ENCODE data around the gene MDFI. TPM values are rescaled to one million over a fixed set of nuclear protein-coding genes. Genes with fewer than 3 reads are reported as not detected.

The MDFI gene
- total RNA-seq, 1 experiment from 2014 or later, result 19.4 TPM

DNA sequence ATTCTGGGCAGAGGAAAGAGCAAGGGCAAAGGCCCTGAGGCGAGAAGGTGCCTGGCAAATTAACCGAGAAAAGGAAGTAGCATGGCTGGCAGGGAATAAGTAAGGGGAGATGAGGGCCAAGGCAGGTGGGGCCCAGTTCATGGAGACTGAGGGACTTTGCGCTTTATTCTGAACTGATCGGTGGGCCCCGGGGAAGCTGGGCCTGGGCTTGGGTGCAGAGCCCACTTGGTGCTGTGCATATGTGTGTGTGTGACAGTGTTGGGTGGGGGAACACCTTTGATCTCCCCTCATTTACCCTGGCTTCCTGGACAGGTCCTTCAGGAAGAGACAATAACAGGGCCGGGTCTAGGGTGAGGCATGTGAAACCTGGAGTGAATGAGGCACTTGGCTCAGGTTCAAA lies 2.9 kb upstream of the MDFI start:
- DNase-seq, result no peak
- H3K9me2 ChIP-seq (ENCODE audit: insufficient read depth), result no peaks in the 10 kb centered on the region
- no peak overlapping the region for H2AFZ ChIP-seq
- H3K4me2 ChIP-seq, result no peak overlapping the region
- H3K27me3 ChIP-seq (ENCODE audit: insufficient read depth, low read depth), result no peaks in the 10 kb centered on the region
- no peak overlapping the region for H3K27ac ChIP-seq
- H3K4me3 ChIP-seq, result no peak overlapping the region
- ChIA-PET CTCF (no interaction called here), POLR2A (ENCODE audit: unreplicated experiment) (no interaction called here)
- H3K9me3 ChIP-seq (ENCODE audit: insufficient read depth, low read depth), result no peaks in the 10 kb centered on the region
- intact Hi-C loops (cut with micrococcal nuclease; ENCODE audit: unreplicated experiment), result no loop called here
- no TSS peak for BruUV-seq (replicated peaks)
- no peaks in the 10 kb centered on the region for H3K79me2 ChIP-seq (ENCODE audit: low read depth)
- no peaks in the 10 kb centered on the region for H3F3A ChIP-seq (ENCODE audit: insufficient read depth, low read depth)
- no peak for TF ChIP-seq EZH2 (IDR thresholded peaks at IDR 0.05; ENCODE audit: low read depth)
- no peaks in the 10 kb centered on the region for H4K20me1 ChIP-seq (ENCODE audit: insufficient read depth)
- no peaks in the 10 kb centered on the region for H3K36me3 ChIP-seq (ENCODE audit: low read depth)
- peaks cover 12% of the 10 kb centered on the region for H3K4me1 ChIP-seq (replicated peaks; ENCODE audit: insufficient read depth)

DNA sequence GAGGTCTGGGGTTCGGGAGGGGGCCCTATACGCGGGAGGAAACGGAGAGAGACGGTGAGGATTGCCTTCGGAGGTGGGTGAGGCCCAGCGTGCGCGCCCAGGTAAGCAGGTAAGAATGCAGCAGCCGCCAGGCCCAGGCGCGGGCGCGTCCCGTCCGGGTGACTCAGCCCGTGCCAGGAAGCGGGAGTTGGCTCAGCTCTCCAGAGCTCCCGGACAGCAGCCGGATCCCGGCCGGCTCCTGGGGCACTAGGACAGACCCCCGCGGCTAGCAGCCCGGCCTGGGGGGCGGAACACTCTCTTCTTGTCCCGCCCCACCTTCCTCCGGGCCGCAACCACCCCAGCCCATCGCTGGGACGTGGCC lies 1.5 kb upstream of the MDFI start:
- H3K4me2 ChIP-seq, result peak overlapping the region; percentile 84
- H3K27ac ChIP-seq, result peak overlapping the region; percentile 58
- H3F3A ChIP-seq (ENCODE audit: insufficient read depth, low read depth), result no peaks in the 10 kb centered on the region
- no peaks in the 10 kb centered on the region for H3K9me2 ChIP-seq (ENCODE audit: insufficient read depth)
- H3K9me3 ChIP-seq (ENCODE audit: insufficient read depth, low read depth), result no peaks in the 10 kb centered on the region
- ChIA-PET POLR2A (ENCODE audit: unreplicated experiment) (no interaction called here), CTCF (no interaction called here)
- no TSS peak for BruUV-seq (replicated peaks)
- H3K4me1 ChIP-seq (replicated peaks; ENCODE audit: insufficient read depth), result peaks cover 12% of the 10 kb centered on the region
- TF ChIP-seq CTCF (conservative IDR thresholded peaks at IDR 0.05) (no peak), EZH2 (IDR thresholded peaks at IDR 0.05; ENCODE audit: low read depth) (no peak)
- H3K27me3 ChIP-seq (ENCODE audit: insufficient read depth, low read depth), result no peaks in the 10 kb centered on the region
- H3K79me2 ChIP-seq (ENCODE audit: low read depth), result no peaks in the 10 kb centered on the region
- H3K4me3 ChIP-seq, result peak overlapping the region; percentile 85
- intact Hi-C loops (cut with micrococcal nuclease; ENCODE audit: unreplicated experiment), result loop anchor here (1.0 kb wide), 1 partner anchor 43 kb away; no protein-coding TSS in a partner anchor
- no peaks in the 10 kb centered on the region for H4K20me1 ChIP-seq (ENCODE audit: insufficient read depth)
- peak overlapping the region; percentile 87 for H2AFZ ChIP-seq
- H3K36me3 ChIP-seq (ENCODE audit: low read depth), result no peaks in the 10 kb centered on the region
- peak; percentile 73 to 86 for DNase-seq

DNA sequence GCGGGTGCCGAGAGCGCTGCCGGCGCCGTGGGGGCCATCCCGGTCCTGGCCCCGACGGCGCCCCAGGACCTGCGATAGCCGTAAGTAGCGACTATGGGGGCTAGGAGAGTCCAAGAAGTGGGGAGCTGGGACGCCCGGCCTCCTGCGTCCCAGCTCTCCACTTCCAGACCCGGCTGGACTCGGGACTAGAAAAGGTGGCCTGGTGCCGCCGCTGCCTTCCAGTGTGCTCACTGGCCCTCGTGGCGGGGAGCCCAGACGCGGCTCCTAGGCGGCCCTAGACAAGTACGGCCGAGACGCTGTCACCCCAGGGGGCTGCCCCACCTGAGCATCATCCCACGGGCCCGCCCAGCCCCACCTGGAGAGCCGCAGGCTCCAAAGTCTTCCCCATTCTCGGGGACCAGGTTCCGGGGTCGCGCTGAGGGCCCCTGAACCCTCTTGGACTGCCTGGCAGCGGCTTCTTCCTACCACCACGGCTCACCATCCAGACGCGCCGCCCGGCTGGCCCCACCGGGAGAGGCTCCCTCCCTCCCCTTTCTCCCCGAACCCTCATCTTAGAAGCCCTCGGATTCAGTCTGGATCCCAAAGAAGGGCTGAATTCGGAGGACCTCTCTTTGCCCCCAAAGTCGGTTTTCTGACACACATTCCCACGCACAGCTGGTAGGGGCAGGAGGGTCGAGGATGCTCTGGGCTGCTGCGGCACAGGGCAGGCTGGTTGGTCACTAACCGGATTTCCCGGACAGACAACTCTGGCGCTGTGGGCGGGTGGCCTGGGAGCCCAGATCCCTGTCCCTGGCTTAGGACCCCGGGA lies 870 bp upstream of the MDFI start:
- TF ChIP-seq EZH2 (IDR thresholded peaks at IDR 0.05; ENCODE audit: low read depth) (no peak), CTCF (conservative IDR thresholded peaks at IDR 0.05) (no peak)
- Histone ChIP-seq H3K4me2 (peak overlapping the region; percentile 84), H3K4me1 (replicated peaks; ENCODE audit: insufficient read depth) (peaks cover 12% of the 10 kb centered on the region), H2AFZ (peak overlapping the region; percentile 87), H3K27ac (peak overlapping the region; percentile 47), H3K9me2 (ENCODE audit: insufficient read depth) (no peaks in the 10 kb centered on the region), H3F3A (ENCODE audit: insufficient read depth, low read depth) (no peaks in the 10 kb centered on the region), H3K79me2 (ENCODE audit: low read depth) (no peaks in the 10 kb centered on the region), H3K36me3 (ENCODE audit: low read depth) (no peaks in the 10 kb centered on the region), H3K4me3 (peak overlapping the region; percentile 85), H3K27me3 (ENCODE audit: insufficient read depth, low read depth) (no peaks in the 10 kb centered on the region), H3K9me3 (ENCODE audit: insufficient read depth, low read depth) (no peaks in the 10 kb centered on the region), H4K20me1 (ENCODE audit: insufficient read depth) (no peaks in the 10 kb centered on the region)
- ChIA-PET CTCF (no interaction called here), POLR2A (ENCODE audit: unreplicated experiment) (no interaction called here)
- TSS peak; percentile 54 for BruUV-seq (replicated peaks)
- peak; percentile 49 to 63 for DNase-seq
- intact Hi-C loops (cut with micrococcal nuclease; ENCODE audit: unreplicated experiment), result no loop called here

All from PC-9 (cell line).